HL-60 (cell line): Measurements from ENCODE around the gene DNASE1L3.

ENCODE experiments used
- CTCF ChIP-seq: IDR thresholded peaks from one replicate; pipeline ENCODE4 v1.5.1; 2011; ENCODE audit warnings: low read length, control low read depth, inconsistent platforms; ENCODE audit not compliant: insufficient read depth
- GABPA ChIP-seq: IDR thresholded peaks from 2 replicates; pipeline ENCODE4 v1.6.1; 2012; ENCODE audit warnings: low read depth
- POLR2AphosphoS5 ChIP-seq: IDR thresholded peaks from 2 replicates; pipeline ENCODE4 v1.6.1; 2012; ENCODE audit warnings: low read depth
- TF ChIP-seq, protein P1 (sequence below): IDR thresholded peaks from 2 replicates; pipeline ENCODE4 v1.6.1; 2012; ENCODE audit warnings: low read depth; ENCODE audit not compliant: insufficient replicate concordance

- TF ChIP-seq CTCF = no peak
- TF ChIP-seq, protein P1, sequence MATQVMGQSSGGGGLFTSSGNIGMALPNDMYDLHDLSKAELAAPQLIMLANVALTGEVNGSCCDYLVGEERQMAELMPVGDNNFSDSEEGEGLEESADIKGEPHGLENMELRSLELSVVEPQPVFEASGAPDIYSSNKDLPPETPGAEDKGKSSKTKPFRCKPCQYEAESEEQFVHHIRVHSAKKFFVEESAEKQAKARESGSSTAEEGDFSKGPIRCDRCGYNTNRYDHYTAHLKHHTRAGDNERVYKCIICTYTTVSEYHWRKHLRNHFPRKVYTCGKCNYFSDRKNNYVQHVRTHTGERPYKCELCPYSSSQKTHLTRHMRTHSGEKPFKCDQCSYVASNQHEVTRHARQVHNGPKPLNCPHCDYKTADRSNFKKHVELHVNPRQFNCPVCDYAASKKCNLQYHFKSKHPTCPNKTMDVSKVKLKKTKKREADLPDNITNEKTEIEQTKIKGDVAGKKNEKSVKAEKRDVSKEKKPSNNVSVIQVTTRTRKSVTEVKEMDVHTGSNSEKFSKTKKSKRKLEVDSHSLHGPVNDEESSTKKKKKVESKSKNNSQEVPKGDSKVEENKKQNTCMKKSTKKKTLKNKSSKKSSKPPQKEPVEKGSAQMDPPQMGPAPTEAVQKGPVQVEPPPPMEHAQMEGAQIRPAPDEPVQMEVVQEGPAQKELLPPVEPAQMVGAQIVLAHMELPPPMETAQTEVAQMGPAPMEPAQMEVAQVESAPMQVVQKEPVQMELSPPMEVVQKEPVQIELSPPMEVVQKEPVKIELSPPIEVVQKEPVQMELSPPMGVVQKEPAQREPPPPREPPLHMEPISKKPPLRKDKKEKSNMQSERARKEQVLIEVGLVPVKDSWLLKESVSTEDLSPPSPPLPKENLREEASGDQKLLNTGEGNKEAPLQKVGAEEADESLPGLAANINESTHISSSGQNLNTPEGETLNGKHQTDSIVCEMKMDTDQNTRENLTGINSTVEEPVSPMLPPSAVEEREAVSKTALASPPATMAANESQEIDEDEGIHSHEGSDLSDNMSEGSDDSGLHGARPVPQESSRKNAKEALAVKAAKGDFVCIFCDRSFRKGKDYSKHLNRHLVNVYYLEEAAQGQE = no peak
- no peak for TF ChIP-seq POLR2AphosphoS5
- no peak for TF ChIP-seq GABPA
Observed at GRCh38 chr3:58173669-58174398, 36.9 kb downstream of the DNASE1L3 start.
